Embryonic facial prominence (tissue), 1 donor: ENCODE measurements around the gene BOD1L1.

Experiments
- DNase-seq: peaks from one replicate; pipeline ENCODE4 v3.0.0-alpha.2; 2016; ENCODE audit errors: extremely low spot score

BOD1L1 gene

GRCh38 chr4:13524504-13525243, 102.9 kb downstream of the BOD1L1 start:
- no peak for DNase-seq

- DNase-seq, result no peak
Observed at GRCh38 chr4:13523591-13524503, 103.7 kb downstream of the BOD1L1 start.

GRCh38 chr4:13523105-13523477, 104.4 kb downstream of the BOD1L1 start:
- no peak for DNase-seq

- DNase-seq, result no peak
Observed at GRCh38 chr4:13522282-13523104, 105.0 kb downstream of the BOD1L1 start.

- no peak for DNase-seq
Observed at GRCh38 chr4:13521047-13521446, 106.5 kb downstream of the BOD1L1 start.
